Midbrain (tissue), 1 donor: Measurements from ENCODE around the gene PALLD.

Experiments
- DNase-seq: peaks from one replicate; lab custom pipeline; 2025; lab: John Stamatoyannopoulos, UW

The PALLD gene

GRCh38 chr4:168648494-168648893 lies 151.6 kb downstream of the PALLD start:
- no peak for DNase-seq

GRCh38 chr4:168648929-168649328 lies 152.1 kb downstream of the PALLD start:
- no peak for DNase-seq

- no peak for DNase-seq
These were observed 154.5 kb downstream of the PALLD start for GRCh38 chr4:168651374-168651773.

- DNase-seq = no peak
These were observed 155.0 kb downstream of the PALLD start for GRCh38 chr4:168651864-168652263.

- DNase-seq = no peak
These were observed 155.9 kb downstream of the PALLD start for GRCh38 chr4:168652755-168653154.

GRCh38 chr4:168654104-168654847 lies 157.4 kb downstream of the PALLD start:
- no peak for DNase-seq

GRCh38 chr4:168654848-168655174 lies 158.0 kb downstream of the PALLD start:
- no peak for DNase-seq

GRCh38 chr4:168655182-168655581 lies 158.3 kb downstream of the PALLD start:
- no peak for DNase-seq

GRCh38 chr4:168656055-168656660 lies 159.3 kb downstream of the PALLD start:
- DNase-seq = no peak

- DNase-seq = no peak
These were observed 160.2 kb downstream of the PALLD start for GRCh38 chr4:168656946-168657473.

GRCh38 chr4:168658751-168659150 lies 161.9 kb downstream of the PALLD start:
- no peak for DNase-seq

- no peak for DNase-seq
These were observed 163.1 kb downstream of the PALLD start for GRCh38 chr4:168659741-168660465.

GRCh38 chr4:168662297-168662984 lies 165.6 kb downstream of the PALLD start:
- DNase-seq = no peak

GRCh38 chr4:168664242-168664891 lies 167.5 kb downstream of the PALLD start:
- DNase-seq = no peak

- no peak for DNase-seq
These were observed 169.7 kb downstream of the PALLD start for GRCh38 chr4:168666531-168666930.

GRCh38 chr4:168667376-168667775 lies 170.5 kb downstream of the PALLD start:
- DNase-seq = no peak

GRCh38 chr4:168667921-168668320 lies 171.1 kb downstream of the PALLD start:
- no peak for DNase-seq

GRCh38 chr4:168673476-168673875 lies 176.6 kb downstream of the PALLD start:
- no peak for DNase-seq

GRCh38 chr4:168674077-168674747 lies 177.4 kb downstream of the PALLD start:
- DNase-seq = no peak

- no peak for DNase-seq
These were observed 178.0 kb downstream of the PALLD start for GRCh38 chr4:168674866-168675265.

- no peak for DNase-seq
These were observed 180.2 kb downstream of the PALLD start for GRCh38 chr4:168677063-168677462.
